Esophagus muscularis mucosa (tissue), 4 donors: ENCODE results near the gene IL6R.

Source experiments
- EP300 ChIP-seq: sonication (generic); formaldehyde crosslinking; IDR thresholded peaks from one replicate; pipeline ENCODE4 v1.6.1; 2017; ENCODE audit warnings: antibody characterized with exemption
- POLR2AphosphoS5 ChIP-seq, 2 donors: sonication (generic); formaldehyde crosslinking; IDR thresholded peaks; one replicate each; pipeline ENCODE4 v1.6.1; 2017; ENCODE audit warnings: antibody characterized with exemption in 2 of 2
- TF ChIP-seq, protein P1 (sequence below), 3 experiments: fragments of 200-600 bp in 2 of 3; fragments of 450-650 bp in 1 of 3; sonication (generic) in 2 of 3; IDR thresholded peaks; one replicate each; pipeline ENCODE4 v1.5.1; 2017 to 2019; ENCODE audit warnings: antibody characterized with exemption in 3 of 3, mild to moderate bottlenecking in 2 of 3, moderate library complexity in 1 of 3

DNA sequence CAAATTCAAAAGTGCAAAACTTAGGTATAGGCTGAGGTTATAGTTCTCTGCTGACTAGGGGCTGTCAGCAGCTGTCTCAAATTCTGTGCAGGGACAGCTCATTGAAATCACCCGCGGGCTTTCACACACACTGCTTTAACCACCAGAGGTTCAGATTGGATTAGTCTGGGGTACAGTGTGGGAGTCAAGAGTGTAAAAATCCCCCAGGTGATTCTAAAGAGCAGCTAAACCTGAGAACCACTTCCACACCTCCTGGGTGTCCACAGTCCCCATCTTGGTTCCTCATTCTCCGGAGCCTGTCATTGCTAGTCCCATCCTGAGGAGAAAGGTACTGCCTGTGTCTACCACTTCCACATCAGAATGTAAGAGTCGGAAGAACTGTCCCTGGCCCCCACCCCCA lies 87.0 kb downstream of the IL6R start:
- TF ChIP-seq EP300 (no peak), POLR2AphosphoS5 (IDR thresholded peaks at IDR 0.05) (no peak)
- TF ChIP-seq, protein P1, sequence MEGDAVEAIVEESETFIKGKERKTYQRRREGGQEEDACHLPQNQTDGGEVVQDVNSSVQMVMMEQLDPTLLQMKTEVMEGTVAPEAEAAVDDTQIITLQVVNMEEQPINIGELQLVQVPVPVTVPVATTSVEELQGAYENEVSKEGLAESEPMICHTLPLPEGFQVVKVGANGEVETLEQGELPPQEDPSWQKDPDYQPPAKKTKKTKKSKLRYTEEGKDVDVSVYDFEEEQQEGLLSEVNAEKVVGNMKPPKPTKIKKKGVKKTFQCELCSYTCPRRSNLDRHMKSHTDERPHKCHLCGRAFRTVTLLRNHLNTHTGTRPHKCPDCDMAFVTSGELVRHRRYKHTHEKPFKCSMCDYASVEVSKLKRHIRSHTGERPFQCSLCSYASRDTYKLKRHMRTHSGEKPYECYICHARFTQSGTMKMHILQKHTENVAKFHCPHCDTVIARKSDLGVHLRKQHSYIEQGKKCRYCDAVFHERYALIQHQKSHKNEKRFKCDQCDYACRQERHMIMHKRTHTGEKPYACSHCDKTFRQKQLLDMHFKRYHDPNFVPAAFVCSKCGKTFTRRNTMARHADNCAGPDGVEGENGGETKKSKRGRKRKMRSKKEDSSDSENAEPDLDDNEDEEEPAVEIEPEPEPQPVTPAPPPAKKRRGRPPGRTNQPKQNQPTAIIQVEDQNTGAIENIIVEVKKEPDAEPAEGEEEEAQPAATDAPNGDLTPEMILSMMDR (IDR thresholded peaks at IDR 0.05): no peak
